GM13977 (cell line): ENCODE data around the gene GSE1.

Experiments
- DNase-seq: peaks from one replicate; pipeline ENCODE4 v3.0.0; 2012; ENCODE audit warnings: low spot score
- CTCF ChIP-seq: IDR thresholded peaks from 2 replicates; pipeline ENCODE4 v1.5.1; 2012; ENCODE audit warnings: mild to moderate bottlenecking, control low read depth; ENCODE audit not compliant: insufficient read depth; ENCODE audit errors: extremely low read depth, missing control alignments
- in situ Hi-C: fragments of 300-500 bp; cut with MboI; formaldehyde crosslinking; loops from one replicate; pipeline ENCODE4 v1.12.0; 2022; ENCODE audit warnings: low sequenced_read_pairs, low pct_unique_long_range_greater_than_20kb, mixed read lengths, inconsistent platforms; ENCODE audit not compliant: unreplicated experiment

The GSE1 gene

GRCh38 chr16:85601730-85602401, 11.3 kb upstream of the GSE1 start:
- DNase-seq, result no peak
- TF ChIP-seq CTCF, result no peak

GRCh38 chr16:85602402-85603202, 10.5 kb upstream of the GSE1 start:
- no peak for TF ChIP-seq CTCF
- in situ Hi-C loops, result loop anchor here (10.0 kb wide), 2 partner anchors 48 to 108 kb away; no protein-coding TSS in a partner anchor
- DNase-seq, result peak; percentile 60

More at GRCh38 chr16:85601730-85602401, 11.3 kb upstream of the GSE1 start:
- in situ Hi-C loops, result loop anchor here (10.0 kb wide), 2 partner anchors 47 to 107 kb away; no protein-coding TSS in a partner anchor

GRCh38 chr16:85603203-85603755, 9.8 kb upstream of the GSE1 start:
- in situ Hi-C loops, result loop anchor here (10.0 kb wide), 2 partner anchors 48 to 108 kb away; no protein-coding TSS in a partner anchor
- TF ChIP-seq CTCF, result no peak
- peak; percentile 74 for DNase-seq

GRCh38 chr16:85604145-85604705, 8.9 kb upstream of the GSE1 start:
- DNase-seq, result no peak
- in situ Hi-C loops, result loop anchor here (10.0 kb wide), 2 partner anchors 49 to 109 kb away; no protein-coding TSS in a partner anchor
- no peak for TF ChIP-seq CTCF

GRCh38 chr16:85605051-85605911, 7.8 kb upstream of the GSE1 start:
- in situ Hi-C loops, result loop anchor here (10.0 kb wide), 2 partner anchors 50 to 110 kb away; no protein-coding TSS in a partner anchor
- no peak for DNase-seq
- no peak for TF ChIP-seq CTCF
